ENCODE results near the gene DCAF15.

DCAF15 gene

GRCh38 chr19:13981021-13981420 lies 28.7 kb downstream of the DCAF15 start:
- H3K9me3 Mint-ChIP-seq = no peaks in the 10 kb centered on the region
- peaks cover 32% of the 10 kb centered on the region for H3K4me1 Mint-ChIP-seq
- peak overlapping the region; percentile 44 for H3K4me3 Mint-ChIP-seq
- peaks cover 4% of the 10 kb centered on the region for H3K36me3 Mint-ChIP-seq
- no peaks in the 10 kb centered on the region for H3K27me3 Mint-ChIP-seq
- DNase-seq (ENCODE audit: low spot score in 2 of 2) (no peak), ATAC-seq (ENCODE audit: low read depth) (no peak)
- peak overlapping the region; percentile 70 for H3K27ac Mint-ChIP-seq

GRCh38 chr19:13981467-13981866 lies 29.2 kb downstream of the DCAF15 start:
- H3K9me3 Mint-ChIP-seq = no peaks in the 10 kb centered on the region
- H3K27ac Mint-ChIP-seq = peak overlapping the region; percentile 70

GRCh38 chr19:13981988-13982501 lies 29.7 kb downstream of the DCAF15 start:
- H3K36me3 Mint-ChIP-seq = peaks cover 2% of the 10 kb centered on the region
- H3K27ac Mint-ChIP-seq = peak overlapping the region; percentile 70
- peak overlapping the region; percentile 62 for H3K4me3 Mint-ChIP-seq
- no peaks in the 10 kb centered on the region for H3K27me3 Mint-ChIP-seq
- ATAC-seq (ENCODE audit: low read depth) = no peak
- H3K4me1 Mint-ChIP-seq = peaks cover 39% of the 10 kb centered on the region
- no peak for DNase-seq (ENCODE audit: low spot score in 2 of 2)
- H3K9me3 Mint-ChIP-seq = no peaks in the 10 kb centered on the region

More at GRCh38 chr19:13981467-13981866, 29.2 kb downstream of the DCAF15 start:
- peaks cover 34% of the 10 kb centered on the region for H3K4me1 Mint-ChIP-seq
- H3K4me3 Mint-ChIP-seq = peak overlapping the region; percentile 62
- ATAC-seq (ENCODE audit: low read depth) (no peak), DNase-seq (ENCODE audit: low spot score in 2 of 2) (no peak)
- no peaks in the 10 kb centered on the region for H3K27me3 Mint-ChIP-seq
- H3K36me3 Mint-ChIP-seq = peaks cover 2% of the 10 kb centered on the region

- Mint-ChIP-seq H3K36me3 (peaks cover 2% of the 10 kb centered on the region), H3K27ac (no peak overlapping the region), H3K27me3 (no peaks in the 10 kb centered on the region), H3K4me1 (peaks cover 44% of the 10 kb centered on the region), H3K9me3 (no peaks in the 10 kb centered on the region), H3K4me3 (peak overlapping the region; percentile 58)
- ATAC-seq (ENCODE audit: low read depth) (no peak), DNase-seq (ENCODE audit: low spot score in 2 of 2) (no peak)
These were observed 30.5 kb downstream of the DCAF15 start for GRCh38 chr19:13982773-13983172.

GRCh38 chr19:13983213-13983889 lies 31.0 kb downstream of the DCAF15 start:
- ATAC-seq (ENCODE audit: low read depth) (no peak), DNase-seq (ENCODE audit: low spot score in 2 of 2) (peak in 1 of 2 donors; percentile 28)
- peaks cover 2% of the 10 kb centered on the region for H3K36me3 Mint-ChIP-seq
- H3K27me3 Mint-ChIP-seq = no peaks in the 10 kb centered on the region
- peak overlapping the region; percentile 72 for H3K27ac Mint-ChIP-seq
- peak overlapping the region; percentile 58 for H3K4me3 Mint-ChIP-seq
- H3K4me1 Mint-ChIP-seq = peaks cover 41% of the 10 kb centered on the region
- no peaks in the 10 kb centered on the region for H3K9me3 Mint-ChIP-seq

- ATAC-seq (ENCODE audit: low read depth) (no peak), DNase-seq (ENCODE audit: low spot score in 2 of 2) (no peak)
- no peaks in the 10 kb centered on the region for H3K9me3 Mint-ChIP-seq
- peak overlapping the region; percentile 99 for H3K27ac Mint-ChIP-seq
- H3K36me3 Mint-ChIP-seq = peaks cover 7% of the 10 kb centered on the region
- H3K4me3 Mint-ChIP-seq = no peak overlapping the region
- peaks cover 50% of the 10 kb centered on the region for H3K4me1 Mint-ChIP-seq
- H3K27me3 Mint-ChIP-seq = no peaks in the 10 kb centered on the region
These were observed 31.9 kb downstream of the DCAF15 start for GRCh38 chr19:13984186-13984585.

GRCh38 chr19:13984875-13985741 lies 32.8 kb downstream of the DCAF15 start:
- Mint-ChIP-seq H3K4me3 (peak overlapping the region; percentile 76), H3K27me3 (no peaks in the 10 kb centered on the region), H3K4me1 (peaks cover 54% of the 10 kb centered on the region), H3K36me3 (peaks cover 14% of the 10 kb centered on the region), H3K27ac (peak overlapping the region; percentile 99), H3K9me3 (no peaks in the 10 kb centered on the region)
- peak; percentile 67 for ATAC-seq (ENCODE audit: low read depth)
- DNase-seq (ENCODE audit: low spot score in 2 of 2) = peak in 1 of 2 donors; percentile 78

GRCh38 chr19:13985771-13986347 lies 33.5 kb downstream of the DCAF15 start:
- H3K4me1 Mint-ChIP-seq = peaks cover 55% of the 10 kb centered on the region
- H3K36me3 Mint-ChIP-seq = peaks cover 16% of the 10 kb centered on the region
- H3K4me3 Mint-ChIP-seq = peak overlapping the region; percentile 76
- no peaks in the 10 kb centered on the region for H3K27me3 Mint-ChIP-seq
- peak; percentile 25 for ATAC-seq (ENCODE audit: low read depth)
- peak in 1 of 2 donors; percentile 69 for DNase-seq (ENCODE audit: low spot score in 2 of 2)
- peak overlapping the region; percentile 99 for H3K27ac Mint-ChIP-seq
- no peaks in the 10 kb centered on the region for H3K9me3 Mint-ChIP-seq

- H3K4me1 Mint-ChIP-seq = peaks cover 54% of the 10 kb centered on the region
- H3K9me3 Mint-ChIP-seq = no peaks in the 10 kb centered on the region
- H3K36me3 Mint-ChIP-seq = peaks cover 20% of the 10 kb centered on the region
- peak overlapping the region; percentile 68 for H3K4me3 Mint-ChIP-seq
- peak overlapping the region; percentile 99 for H3K27ac Mint-ChIP-seq
- H3K27me3 Mint-ChIP-seq = no peaks in the 10 kb centered on the region
- ATAC-seq (ENCODE audit: low read depth) (peak; percentile 70), DNase-seq (ENCODE audit: low spot score in 2 of 2) (peak; percentile 94 to 97)
These were observed 34.1 kb downstream of the DCAF15 start for GRCh38 chr19:13986348-13986904.

GRCh38 chr19:13987101-13987890 lies 35.0 kb downstream of the DCAF15 start:
- peaks cover 50% of the 10 kb centered on the region for H3K4me1 Mint-ChIP-seq
- DNase-seq (ENCODE audit: low spot score in 2 of 2) = no peak

GRCh38 chr19:13989487-13989886 lies 37.2 kb downstream of the DCAF15 start:
- ATAC-seq (ENCODE audit: low read depth) (no peak), DNase-seq (ENCODE audit: low spot score in 2 of 2) (no peak)
- Mint-ChIP-seq H3K27me3 (no peaks in the 10 kb centered on the region), H3K4me1 (peaks cover 41% of the 10 kb centered on the region), H3K27ac (peak overlapping the region; percentile 72), H3K4me3 (no peak overlapping the region), H3K9me3 (no peaks in the 10 kb centered on the region), H3K36me3 (peaks cover 24% of the 10 kb centered on the region)

More at GRCh38 chr19:13987101-13987890, 35.0 kb downstream of the DCAF15 start:
- H3K36me3 Mint-ChIP-seq = peaks cover 24% of the 10 kb centered on the region
- ATAC-seq (ENCODE audit: low read depth) = no peak
- H3K4me3 Mint-ChIP-seq = peak overlapping the region; percentile 68
- H3K9me3 Mint-ChIP-seq = no peaks in the 10 kb centered on the region
- no peaks in the 10 kb centered on the region for H3K27me3 Mint-ChIP-seq
- peak overlapping the region; percentile 99 for H3K27ac Mint-ChIP-seq

- Mint-ChIP-seq H3K9me3 (no peaks in the 10 kb centered on the region), H3K27ac (no peak overlapping the region), H3K27me3 (no peaks in the 10 kb centered on the region), H3K4me3 (no peak overlapping the region), H3K4me1 (peaks cover 41% of the 10 kb centered on the region), H3K36me3 (peaks cover 26% of the 10 kb centered on the region)
- ATAC-seq (ENCODE audit: low read depth) (no peak), DNase-seq (ENCODE audit: low spot score in 2 of 2) (no peak)
These were observed 37.8 kb downstream of the DCAF15 start for GRCh38 chr19:13990085-13990484.

GRCh38 chr19:13992025-13992424 lies 39.7 kb downstream of the DCAF15 start:
- no peak for DNase-seq (ENCODE audit: low spot score in 2 of 2)
- peak overlapping the region; percentile 69 for H3K27ac Mint-ChIP-seq
- H3K36me3 Mint-ChIP-seq = peaks cover 26% of the 10 kb centered on the region
- no peak overlapping the region for H3K4me3 Mint-ChIP-seq
- H3K27me3 Mint-ChIP-seq = no peaks in the 10 kb centered on the region
- H3K4me1 Mint-ChIP-seq = peaks cover 28% of the 10 kb centered on the region
- ATAC-seq (ENCODE audit: low read depth) = no peak
- H3K9me3 Mint-ChIP-seq = no peaks in the 10 kb centered on the region

Data from memory B cell (primary cell).